ENCODE results near the gene SFXN5.

DNA sequence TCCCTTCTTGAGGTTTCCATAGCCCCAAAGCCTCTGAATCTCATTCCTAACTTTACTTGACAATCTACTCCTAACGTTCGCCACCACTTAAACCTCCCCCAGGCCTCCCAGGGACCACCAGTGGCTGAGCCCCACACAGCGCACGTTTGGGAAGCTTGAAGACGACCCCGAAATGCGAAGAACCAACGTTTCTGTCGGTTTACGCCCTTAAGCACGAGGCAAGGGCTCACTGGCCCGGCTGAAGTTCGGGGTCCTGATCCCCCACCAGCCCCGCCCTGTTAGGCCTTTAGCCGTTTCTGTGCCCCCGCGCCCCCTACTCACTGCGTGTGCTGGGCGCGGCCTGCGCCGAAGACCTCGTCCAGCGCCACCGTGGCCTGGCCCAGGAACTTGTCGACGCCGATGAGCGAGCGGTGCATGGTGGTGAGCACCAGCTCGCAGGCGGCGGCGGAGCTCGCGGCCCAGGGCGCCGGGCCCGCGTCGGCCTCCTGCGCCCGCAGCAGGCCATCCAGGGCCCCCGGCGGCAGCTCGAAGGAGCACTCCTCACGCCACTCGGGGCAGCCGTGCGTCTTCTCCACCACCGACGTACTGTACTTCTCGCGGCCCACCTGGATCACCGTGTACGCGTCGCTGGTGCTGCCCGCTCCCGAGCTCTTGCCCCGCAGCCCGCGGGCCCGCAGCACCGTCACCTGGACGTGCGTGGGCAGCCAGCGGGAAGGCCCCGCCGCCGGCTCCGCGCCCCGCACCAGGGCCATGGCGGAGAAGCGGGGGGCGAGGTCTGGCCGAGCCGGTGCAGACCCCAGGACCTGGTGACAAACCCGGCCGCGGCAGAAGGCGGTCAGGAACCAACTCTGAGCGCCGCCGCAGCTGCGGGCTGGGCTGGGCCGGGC is 40.8 kb upstream of the SFXN5 start:
- TF ChIP-seq, protein P1, sequence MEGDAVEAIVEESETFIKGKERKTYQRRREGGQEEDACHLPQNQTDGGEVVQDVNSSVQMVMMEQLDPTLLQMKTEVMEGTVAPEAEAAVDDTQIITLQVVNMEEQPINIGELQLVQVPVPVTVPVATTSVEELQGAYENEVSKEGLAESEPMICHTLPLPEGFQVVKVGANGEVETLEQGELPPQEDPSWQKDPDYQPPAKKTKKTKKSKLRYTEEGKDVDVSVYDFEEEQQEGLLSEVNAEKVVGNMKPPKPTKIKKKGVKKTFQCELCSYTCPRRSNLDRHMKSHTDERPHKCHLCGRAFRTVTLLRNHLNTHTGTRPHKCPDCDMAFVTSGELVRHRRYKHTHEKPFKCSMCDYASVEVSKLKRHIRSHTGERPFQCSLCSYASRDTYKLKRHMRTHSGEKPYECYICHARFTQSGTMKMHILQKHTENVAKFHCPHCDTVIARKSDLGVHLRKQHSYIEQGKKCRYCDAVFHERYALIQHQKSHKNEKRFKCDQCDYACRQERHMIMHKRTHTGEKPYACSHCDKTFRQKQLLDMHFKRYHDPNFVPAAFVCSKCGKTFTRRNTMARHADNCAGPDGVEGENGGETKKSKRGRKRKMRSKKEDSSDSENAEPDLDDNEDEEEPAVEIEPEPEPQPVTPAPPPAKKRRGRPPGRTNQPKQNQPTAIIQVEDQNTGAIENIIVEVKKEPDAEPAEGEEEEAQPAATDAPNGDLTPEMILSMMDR (IDR thresholded peaks at IDR 0.05) = no peak
- TF ChIP-seq POLR2AphosphoS5 (IDR thresholded peaks at IDR 0.05) (no peak), POLR2A (IDR thresholded peaks at IDR 0.05) (peak; percentile 46 to 47), EP300 (IDR thresholded peaks at IDR 0.05) (no peak)
